Mesendoderm (in vitro differentiated cells): ENCODE results near the gene DNAJB9.

Experiments used
- DNase-seq: peaks from one replicate; pipeline ENCODE4 v3.0.0; 2013
- H2AK5ac ChIP-seq: 2 replicates; pipeline ENCODE4 v1.6.1; 2013; ENCODE audit warnings: low read length, inconsistent platforms
- H2BK120ac ChIP-seq: 2 replicates; pipeline ENCODE4 v1.6.1; 2013; ENCODE audit warnings: low read depth, mild to moderate bottlenecking, low read length, moderate library complexity, mixed read lengths
- H2BK15ac ChIP-seq: replicated peaks from 2 replicates; pipeline ENCODE4 v1.6.1; 2013; ENCODE audit warnings: low read depth, mild to moderate bottlenecking, moderate library complexity
- H2BK5ac ChIP-seq: 2 replicates; pipeline ENCODE4 v1.6.1; 2013; ENCODE audit warnings: low read length, inconsistent platforms
- H3K18ac ChIP-seq: 2 replicates; pipeline ENCODE4 v1.6.1; 2013; ENCODE audit warnings: mild to moderate bottlenecking, low read length, mixed read lengths
- H3K23ac ChIP-seq: one replicate; pipeline ENCODE4 v1.6.1; 2013; ENCODE audit warnings: low read length
- H3K27ac ChIP-seq: 2 replicates; pipeline ENCODE4 v1.5.1; 2013; ENCODE audit warnings: low read depth, mild to moderate bottlenecking, inconsistent platforms, low read length, moderate library complexity
- H3K27me3 ChIP-seq: 2 replicates; pipeline ENCODE4 v1.6.1; 2013; ENCODE audit warnings: low read length, control low read depth, mild to moderate bottlenecking, inconsistent platforms; ENCODE audit not compliant: insufficient read depth, poor library complexity
- H3K36me3 ChIP-seq: 2 replicates; pipeline ENCODE4 v1.6.1; 2013; ENCODE audit warnings: low read length, inconsistent platforms; ENCODE audit not compliant: control insufficient read depth, insufficient read depth
- H3K4ac ChIP-seq: one replicate; pipeline ENCODE4 v1.6.1; 2013; ENCODE audit warnings: low read depth, mild to moderate bottlenecking, low read length, moderate library complexity
- H3K4me1 ChIP-seq: 2 replicates; pipeline ENCODE4 v1.6.1; 2013; ENCODE audit warnings: low read depth, low read length, inconsistent platforms; ENCODE audit not compliant: control insufficient read depth
- H3K4me2 ChIP-seq: 2 replicates; pipeline ENCODE4 v1.6.1; 2013; ENCODE audit warnings: low read length
- H3K4me3 ChIP-seq: 2 replicates; pipeline ENCODE4 v1.5.1; 2013; ENCODE audit warnings: mild to moderate bottlenecking, low read length
- H3K56ac ChIP-seq: one replicate; pipeline ENCODE4 v1.6.1; 2013; ENCODE audit warnings: low read length
- H3K79me1 ChIP-seq: 2 replicates; pipeline ENCODE4 v1.6.1; 2013; ENCODE audit warnings: low read length, inconsistent platforms
- H3K79me2 ChIP-seq: 2 replicates; pipeline ENCODE4 v1.6.1; 2013; ENCODE audit warnings: mild to moderate bottlenecking, low read length; ENCODE audit not compliant: control insufficient read depth, insufficient read depth
- H3K9ac ChIP-seq: 2 replicates; pipeline ENCODE4 v1.6.1; 2013; ENCODE audit warnings: low read length, inconsistent platforms
- H4K5ac ChIP-seq: one replicate; pipeline ENCODE4 v1.6.1; 2013; ENCODE audit warnings: low read length
- H4K8ac ChIP-seq: one replicate; pipeline ENCODE4 v1.6.1; 2013; ENCODE audit warnings: low read depth, mild to moderate bottlenecking, control low read depth, low read length, moderate library complexity
- WGBS: extraction: QIAGEN DNeasy Blood & Tissue Kit; methylation state at CpG from one replicate; pipeline ENCODE4 v1.1.7; 2013; ENCODE audit warnings: low lambda C conversion rate, missing lambda C conversion rate; ENCODE audit not compliant: insufficient coverage; ENCODE audit errors: extremely low coverage; 5-methylcytosine and 5-hydroxymethylcytosine counted together

DNAJB9 gene

GRCh38 chr7:108603656-108604306 is 34.1 kb downstream of the DNAJB9 start:
- WGBS = no CpG with 5 or more reads among the region's 8 CpGs
- H3K56ac ChIP-seq = no peak overlapping the region
- H3K79me1 ChIP-seq = no peaks in the 10 kb centered on the region
- H3K27ac ChIP-seq = no peak overlapping the region
- no peak overlapping the region for H2BK15ac ChIP-seq
- H3K4ac ChIP-seq = no peak overlapping the region
- no peak overlapping the region for H3K4me3 ChIP-seq
- H3K18ac ChIP-seq = no peak overlapping the region
- DNase-seq = peak; percentile 34
- no peak overlapping the region for H4K8ac ChIP-seq
- no peaks in the 10 kb centered on the region for H3K27me3 ChIP-seq
- H2BK5ac ChIP-seq = no peak overlapping the region
- no peak overlapping the region for H2BK120ac ChIP-seq
- no peaks in the 10 kb centered on the region for H3K4me1 ChIP-seq
- no peak overlapping the region for H4K5ac ChIP-seq
- H3K36me3 ChIP-seq = no peaks in the 10 kb centered on the region
- H3K79me2 ChIP-seq = no peaks in the 10 kb centered on the region
- H3K23ac ChIP-seq = no peak overlapping the region
- H3K4me2 ChIP-seq = no peak overlapping the region
- H3K9ac ChIP-seq = no peak overlapping the region
- H2AK5ac ChIP-seq = no peak overlapping the region

GRCh38 chr7:108604307-108605077 is 34.8 kb downstream of the DNAJB9 start:
- no peaks in the 10 kb centered on the region for H3K27me3 ChIP-seq
- no peak overlapping the region for H3K4me3 ChIP-seq
- peak; percentile 56 for DNase-seq
- H3K9ac ChIP-seq = no peak overlapping the region
- no peaks in the 10 kb centered on the region for H3K36me3 ChIP-seq
- no peak overlapping the region for H2BK15ac ChIP-seq
- no peak overlapping the region for H3K4ac ChIP-seq
- H4K8ac ChIP-seq = no peak overlapping the region
- H3K79me1 ChIP-seq = no peaks in the 10 kb centered on the region
- H3K4me2 ChIP-seq = no peak overlapping the region
- H4K5ac ChIP-seq = no peak overlapping the region
- no CpG with 5 or more reads among the region's 11 CpGs for WGBS
- H2BK120ac ChIP-seq = no peak overlapping the region
- no peaks in the 10 kb centered on the region for H3K79me2 ChIP-seq
- no peak overlapping the region for H3K23ac ChIP-seq
- no peak overlapping the region for H3K18ac ChIP-seq
- H2AK5ac ChIP-seq = no peak overlapping the region
- no peaks in the 10 kb centered on the region for H3K4me1 ChIP-seq
- no peak overlapping the region for H2BK5ac ChIP-seq
- no peak overlapping the region for H3K56ac ChIP-seq
- no peak overlapping the region for H3K27ac ChIP-seq

GRCh38 chr7:108605559-108606201 is 36.0 kb downstream of the DNAJB9 start:
- Histone ChIP-seq H3K4ac (no peak overlapping the region), H3K4me3 (no peak overlapping the region), H2BK15ac (no peak overlapping the region), H3K27ac (no peak overlapping the region), H4K8ac (no peak overlapping the region), H3K18ac (no peak overlapping the region), H3K56ac (no peak overlapping the region), H3K4me2 (no peak overlapping the region), H3K27me3 (no peaks in the 10 kb centered on the region), H3K9ac (no peak overlapping the region), H4K5ac (no peak overlapping the region), H2AK5ac (no peak overlapping the region), H2BK5ac (no peak overlapping the region), H3K4me1 (no peaks in the 10 kb centered on the region), H3K36me3 (no peaks in the 10 kb centered on the region), H3K23ac (no peak overlapping the region), H3K79me2 (no peaks in the 10 kb centered on the region), H3K79me1 (no peaks in the 10 kb centered on the region), H2BK120ac (no peak overlapping the region)
- WGBS = no CpG with 5 or more reads among the region's 7 CpGs
- no peak for DNase-seq

- Histone ChIP-seq H3K79me1 (no peaks in the 10 kb centered on the region), H3K18ac (no peak overlapping the region), H3K79me2 (no peaks in the 10 kb centered on the region), H3K4me3 (no peak overlapping the region), H3K36me3 (no peaks in the 10 kb centered on the region), H4K8ac (no peak overlapping the region), H3K23ac (no peak overlapping the region), H2AK5ac (no peak overlapping the region), H3K4me1 (no peaks in the 10 kb centered on the region), H2BK120ac (no peak overlapping the region), H3K27me3 (no peaks in the 10 kb centered on the region), H4K5ac (no peak overlapping the region), H2BK15ac (no peak overlapping the region), H3K56ac (no peak overlapping the region), H2BK5ac (no peak overlapping the region), H3K4me2 (no peak overlapping the region), H3K4ac (no peak overlapping the region), H3K27ac (no peak overlapping the region), H3K9ac (no peak overlapping the region)
- DNase-seq = no peak
- WGBS = no CpG with 5 or more reads among the region's 2 CpGs
Measured at GRCh38 chr7:108609643-108610042, 40.0 kb downstream of the DNAJB9 start.

- DNase-seq = no peak
- H3K23ac ChIP-seq = no peak overlapping the region
- H2BK5ac ChIP-seq = no peak overlapping the region
- no peak overlapping the region for H3K56ac ChIP-seq
- no peak overlapping the region for H3K4ac ChIP-seq
- H4K5ac ChIP-seq = no peak overlapping the region
- H3K36me3 ChIP-seq = no peaks in the 10 kb centered on the region
- no peak overlapping the region for H3K9ac ChIP-seq
- no peaks in the 10 kb centered on the region for H3K79me2 ChIP-seq
- no peaks in the 10 kb centered on the region for H3K79me1 ChIP-seq
- H4K8ac ChIP-seq = no peak overlapping the region
- H3K18ac ChIP-seq = no peak overlapping the region
- H3K27ac ChIP-seq = no peak overlapping the region
- no peaks in the 10 kb centered on the region for H3K27me3 ChIP-seq
- no CpG with 5 or more reads among the region's 4 CpGs for WGBS
- no peak overlapping the region for H2BK120ac ChIP-seq
- no peak overlapping the region for H2BK15ac ChIP-seq
- no peak overlapping the region for H2AK5ac ChIP-seq
- H3K4me3 ChIP-seq = no peak overlapping the region
- H3K4me2 ChIP-seq = no peak overlapping the region
- H3K4me1 ChIP-seq = no peaks in the 10 kb centered on the region
Measured at GRCh38 chr7:108611268-108611667, 41.6 kb downstream of the DNAJB9 start.
